Measurements from ENCODE around the gene ATXN1.
"Not testable (repeated sequence)": the region's sequence is repeated elsewhere in the genome, so short reads cannot be mapped to it uniquely, and the experiment has no call there.

The ATXN1 gene

GRCh38 chr6:16388488-16388887 is 372.8 kb downstream of the ATXN1 start:
- no peak overlapping the region for H3K27ac Mint-ChIP-seq
- DNase-seq, result no peak
- no peak overlapping the region for H3K4me3 Mint-ChIP-seq
- no peaks in the 10 kb centered on the region for H3K27me3 Mint-ChIP-seq
- no peaks in the 10 kb centered on the region for H3K4me1 Mint-ChIP-seq
- no peaks in the 10 kb centered on the region for H3K9me3 Mint-ChIP-seq
- peak; percentile 49 for ATAC-seq
- H3K36me3 Mint-ChIP-seq (ENCODE audit: low read depth), result peaks cover 11% of the 10 kb centered on the region

GRCh38 chr6:16386057-16386456 is 375.2 kb downstream of the ATXN1 start:
- DNase-seq (no peak), ATAC-seq (no peak)
- Mint-ChIP-seq H3K27me3 (no peaks in the 10 kb centered on the region), H3K4me1 (no peaks in the 10 kb centered on the region), H3K9me3 (no peaks in the 10 kb centered on the region), H3K27ac (no peak overlapping the region), H3K4me3 (no peak overlapping the region), H3K36me3 (ENCODE audit: low read depth) (peaks cover 13% of the 10 kb centered on the region)

- DNase-seq, result no peak
- ATAC-seq, result no peak
- Mint-ChIP-seq H3K4me3 (no peak overlapping the region), H3K27me3 (no peaks in the 10 kb centered on the region), H3K4me1 (no peaks in the 10 kb centered on the region), H3K9me3 (no peaks in the 10 kb centered on the region), H3K36me3 (ENCODE audit: low read depth) (peaks cover 13% of the 10 kb centered on the region), H3K27ac (no peak overlapping the region)
Observed at GRCh38 chr6:16383607-16384206, 377.6 kb downstream of the ATXN1 start.

- ATAC-seq, H3K27me3 Mint-ChIP-seq, H3K4me1 Mint-ChIP-seq, H3K9me3 Mint-ChIP-seq, DNase-seq, H3K27ac Mint-ChIP-seq, H3K4me3 Mint-ChIP-seq: not testable (repeated sequence)
- peaks cover 13% of the 10 kb centered on the region for H3K36me3 Mint-ChIP-seq (ENCODE audit: low read depth)
Observed at GRCh38 chr6:16381968-16382367, 379.3 kb downstream of the ATXN1 start.

- H3K9me3 Mint-ChIP-seq, result no peaks in the 10 kb centered on the region
- H3K4me3 Mint-ChIP-seq, result no peak overlapping the region
- no peaks in the 10 kb centered on the region for H3K27me3 Mint-ChIP-seq
- ATAC-seq, result no peak
- peaks cover 10% of the 10 kb centered on the region for H3K36me3 Mint-ChIP-seq (ENCODE audit: low read depth)
- H3K27ac Mint-ChIP-seq, result no peak overlapping the region
- DNase-seq, result no peak
- no peaks in the 10 kb centered on the region for H3K4me1 Mint-ChIP-seq
Observed at GRCh38 chr6:16380220-16380809, 380.9 kb downstream of the ATXN1 start.

- H3K4me1 Mint-ChIP-seq; ATAC-seq; H3K36me3 Mint-ChIP-seq (ENCODE audit: low read depth); H3K27ac Mint-ChIP-seq; H3K4me3 Mint-ChIP-seq; DNase-seq; H3K27me3 Mint-ChIP-seq; H3K9me3 Mint-ChIP-seq: not testable (repeated sequence)
Observed at GRCh38 chr6:16378360-16378759, 382.9 kb downstream of the ATXN1 start.

- no peak overlapping the region for H3K27ac Mint-ChIP-seq
- no peak for DNase-seq
- H3K27me3 Mint-ChIP-seq, result no peaks in the 10 kb centered on the region
- no peak for ATAC-seq
- no peak overlapping the region for H3K4me3 Mint-ChIP-seq
- peaks cover 4% of the 10 kb centered on the region for H3K4me1 Mint-ChIP-seq
- H3K9me3 Mint-ChIP-seq, result peaks cover 4% of the 10 kb centered on the region
- H3K36me3 Mint-ChIP-seq (ENCODE audit: low read depth), result peaks cover 6% of the 10 kb centered on the region
Observed at GRCh38 chr6:16377470-16377869, 383.8 kb downstream of the ATXN1 start.

- ATAC-seq, result no peak
- peaks cover 4% of the 10 kb centered on the region for H3K4me1 Mint-ChIP-seq
Observed at GRCh38 chr6:16375843-16376242, 385.4 kb downstream of the ATXN1 start.

GRCh38 chr6:16375206-16375605 is 386.1 kb downstream of the ATXN1 start:
- H3K27ac Mint-ChIP-seq, result no peak overlapping the region
- ATAC-seq (no peak), DNase-seq (no peak)
- H3K27me3 Mint-ChIP-seq, result no peaks in the 10 kb centered on the region
- no peak overlapping the region for H3K4me3 Mint-ChIP-seq
- H3K36me3 Mint-ChIP-seq (ENCODE audit: low read depth), result peaks cover 3% of the 10 kb centered on the region
- H3K9me3 Mint-ChIP-seq, result peaks cover 4% of the 10 kb centered on the region
- H3K4me1 Mint-ChIP-seq, result peaks cover 4% of the 10 kb centered on the region

More at GRCh38 chr6:16375843-16376242, 385.4 kb downstream of the ATXN1 start:
- Mint-ChIP-seq H3K36me3 (ENCODE audit: low read depth) (peaks cover 3% of the 10 kb centered on the region), H3K27me3 (no peaks in the 10 kb centered on the region), H3K27ac (no peak overlapping the region), H3K9me3 (peaks cover 4% of the 10 kb centered on the region), H3K4me3 (no peak overlapping the region)
- DNase-seq, result no peak

- no peak overlapping the region for H3K4me3 Mint-ChIP-seq
- no peak for DNase-seq
- H3K27me3 Mint-ChIP-seq, result no peaks in the 10 kb centered on the region
- peaks cover 4% of the 10 kb centered on the region for H3K9me3 Mint-ChIP-seq
- H3K27ac Mint-ChIP-seq, result no peak overlapping the region
- H3K36me3 Mint-ChIP-seq (ENCODE audit: low read depth), result peaks cover 3% of the 10 kb centered on the region
- peaks cover 4% of the 10 kb centered on the region for H3K4me1 Mint-ChIP-seq
- ATAC-seq, result no peak
Observed at GRCh38 chr6:16374461-16375200, 386.6 kb downstream of the ATXN1 start.

GRCh38 chr6:16374016-16374415 is 387.2 kb downstream of the ATXN1 start:
- no peak overlapping the region for H3K4me3 Mint-ChIP-seq
- H3K36me3 Mint-ChIP-seq (ENCODE audit: low read depth), result peaks cover 3% of the 10 kb centered on the region
- no peaks in the 10 kb centered on the region for H3K27me3 Mint-ChIP-seq
- H3K27ac Mint-ChIP-seq, result no peak overlapping the region
- peaks cover 4% of the 10 kb centered on the region for H3K9me3 Mint-ChIP-seq
- H3K4me1 Mint-ChIP-seq, result peaks cover 4% of the 10 kb centered on the region
- DNase-seq (no peak), ATAC-seq (no peak)

GRCh38 chr6:16372029-16372776 is 389.1 kb downstream of the ATXN1 start:
- peaks cover 4% of the 10 kb centered on the region for H3K9me3 Mint-ChIP-seq
- peaks cover 3% of the 10 kb centered on the region for H3K36me3 Mint-ChIP-seq (ENCODE audit: low read depth)
- H3K4me3 Mint-ChIP-seq, result no peak overlapping the region
- no peaks in the 10 kb centered on the region for H3K27me3 Mint-ChIP-seq
- ATAC-seq (no peak), DNase-seq (no peak)
- no peak overlapping the region for H3K27ac Mint-ChIP-seq
- peaks cover 4% of the 10 kb centered on the region for H3K4me1 Mint-ChIP-seq

- no peak for DNase-seq
- Mint-ChIP-seq H3K27me3 (no peaks in the 10 kb centered on the region), H3K36me3 (ENCODE audit: low read depth) (peaks cover 3% of the 10 kb centered on the region), H3K4me3 (no peak overlapping the region), H3K4me1 (peaks cover 4% of the 10 kb centered on the region), H3K27ac (no peak overlapping the region), H3K9me3 (peaks cover 4% of the 10 kb centered on the region)
- ATAC-seq, result no peak
Observed at GRCh38 chr6:16371401-16371800, 389.9 kb downstream of the ATXN1 start.

- Mint-ChIP-seq H3K27me3 (no peaks in the 10 kb centered on the region), H3K9me3 (peaks cover 4% of the 10 kb centered on the region), H3K4me1 (peaks cover 4% of the 10 kb centered on the region), H3K36me3 (ENCODE audit: low read depth) (peaks cover 3% of the 10 kb centered on the region), H3K4me3 (no peak overlapping the region), H3K27ac (no peak overlapping the region)
- DNase-seq, result no peak
- ATAC-seq, result no peak
Observed at GRCh38 chr6:16370943-16371342, 390.3 kb downstream of the ATXN1 start.

- H3K9me3 Mint-ChIP-seq, result peaks cover 4% of the 10 kb centered on the region
- no peak for ATAC-seq
- H3K4me3 Mint-ChIP-seq, result no peak overlapping the region
- H3K27ac Mint-ChIP-seq, result no peak overlapping the region
- peaks cover 3% of the 10 kb centered on the region for H3K36me3 Mint-ChIP-seq (ENCODE audit: low read depth)
- no peak for DNase-seq
- peaks cover 2% of the 10 kb centered on the region for H3K4me1 Mint-ChIP-seq
- no peaks in the 10 kb centered on the region for H3K27me3 Mint-ChIP-seq
Observed at GRCh38 chr6:16369989-16370388, 391.3 kb downstream of the ATXN1 start.
